ENCODE data around the gene SH3RF2.

DNA sequence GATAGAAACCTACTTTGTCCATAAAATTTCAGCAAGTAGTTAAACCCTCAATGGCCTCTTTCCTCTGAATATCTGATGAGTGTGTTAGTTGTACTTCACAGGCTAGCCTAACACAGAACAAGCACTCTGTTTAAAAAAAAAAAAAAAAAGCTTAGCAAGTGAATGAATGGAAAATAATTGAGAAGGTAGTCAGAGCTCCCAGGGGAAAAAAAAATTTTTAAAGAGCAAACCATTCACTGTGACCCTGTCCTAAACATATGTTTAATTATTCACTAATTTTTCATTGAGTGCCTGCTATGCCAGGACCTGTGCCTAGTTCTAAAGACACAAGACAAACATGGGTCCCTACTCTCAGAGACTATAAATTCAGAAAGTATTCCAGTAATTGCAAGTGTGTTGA, 69.3 kb downstream of the SH3RF2 start:
- TF ChIP-seq EZH2 (IDR thresholded peaks at IDR 0.05; ENCODE audit: low read length, missing control alignments): no peak
- TF ChIP-seq, protein P1, sequence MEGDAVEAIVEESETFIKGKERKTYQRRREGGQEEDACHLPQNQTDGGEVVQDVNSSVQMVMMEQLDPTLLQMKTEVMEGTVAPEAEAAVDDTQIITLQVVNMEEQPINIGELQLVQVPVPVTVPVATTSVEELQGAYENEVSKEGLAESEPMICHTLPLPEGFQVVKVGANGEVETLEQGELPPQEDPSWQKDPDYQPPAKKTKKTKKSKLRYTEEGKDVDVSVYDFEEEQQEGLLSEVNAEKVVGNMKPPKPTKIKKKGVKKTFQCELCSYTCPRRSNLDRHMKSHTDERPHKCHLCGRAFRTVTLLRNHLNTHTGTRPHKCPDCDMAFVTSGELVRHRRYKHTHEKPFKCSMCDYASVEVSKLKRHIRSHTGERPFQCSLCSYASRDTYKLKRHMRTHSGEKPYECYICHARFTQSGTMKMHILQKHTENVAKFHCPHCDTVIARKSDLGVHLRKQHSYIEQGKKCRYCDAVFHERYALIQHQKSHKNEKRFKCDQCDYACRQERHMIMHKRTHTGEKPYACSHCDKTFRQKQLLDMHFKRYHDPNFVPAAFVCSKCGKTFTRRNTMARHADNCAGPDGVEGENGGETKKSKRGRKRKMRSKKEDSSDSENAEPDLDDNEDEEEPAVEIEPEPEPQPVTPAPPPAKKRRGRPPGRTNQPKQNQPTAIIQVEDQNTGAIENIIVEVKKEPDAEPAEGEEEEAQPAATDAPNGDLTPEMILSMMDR (conservative IDR thresholded peaks at IDR 0.05 in 1 of 2, IDR thresholded peaks at IDR 0.05 in 1 of 2; ENCODE audit: low read depth in 1 of 2, low read length in 2 of 2): no peak
